HG03432 (cell line): ENCODE data around the gene TBXAS1.

Experiments used
- ATAC-seq: cut with Tn5 transposase; IDR thresholded peaks from one replicate; pipeline ENCODE4 v1.9.1; 2021; ENCODE audit warnings: mild to moderate bottlenecking, moderate library complexity; ENCODE audit not compliant: unreplicated experiment

TBXAS1 gene

DNA sequence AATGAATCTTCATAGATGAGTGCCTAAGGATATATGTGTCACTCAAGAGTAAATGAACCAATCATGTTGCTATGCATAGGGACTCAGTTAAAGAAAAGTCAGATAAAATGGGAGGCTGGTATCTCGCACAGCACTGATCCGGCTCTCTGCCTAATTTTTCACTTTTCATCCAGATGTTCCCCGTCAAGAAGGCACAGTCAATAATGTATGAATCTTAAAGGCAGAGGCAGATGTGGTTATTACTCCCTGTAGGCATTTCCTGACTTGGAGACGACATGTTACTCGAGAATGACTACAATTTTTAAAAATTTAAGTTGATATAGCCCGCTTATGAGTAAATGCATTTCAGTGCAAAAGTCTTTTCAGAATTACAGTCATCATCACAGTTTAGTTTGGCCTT lies 113.6 kb downstream of the TBXAS1 start:
- ATAC-seq: no peak

DNA sequence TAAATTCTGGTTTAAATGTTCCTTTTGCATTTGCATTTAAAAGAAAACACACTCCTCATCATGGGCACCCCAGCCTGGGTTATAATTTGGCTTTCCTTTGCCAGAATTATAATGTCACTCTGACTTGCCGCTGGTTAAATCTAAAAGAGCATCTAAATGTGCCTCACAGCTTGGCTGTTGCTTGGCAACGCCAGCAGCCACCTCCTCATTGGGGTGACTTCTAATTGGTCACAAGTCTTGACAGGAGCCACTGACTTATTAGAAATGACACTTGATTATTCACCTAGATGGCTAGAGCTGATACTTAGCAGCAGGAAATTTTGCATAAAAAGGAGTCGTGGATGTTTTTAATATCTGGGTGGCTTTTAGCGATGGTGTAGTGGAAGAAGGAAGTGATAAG lies 114.3 kb downstream of the TBXAS1 start:
- ATAC-seq: no peak

DNA sequence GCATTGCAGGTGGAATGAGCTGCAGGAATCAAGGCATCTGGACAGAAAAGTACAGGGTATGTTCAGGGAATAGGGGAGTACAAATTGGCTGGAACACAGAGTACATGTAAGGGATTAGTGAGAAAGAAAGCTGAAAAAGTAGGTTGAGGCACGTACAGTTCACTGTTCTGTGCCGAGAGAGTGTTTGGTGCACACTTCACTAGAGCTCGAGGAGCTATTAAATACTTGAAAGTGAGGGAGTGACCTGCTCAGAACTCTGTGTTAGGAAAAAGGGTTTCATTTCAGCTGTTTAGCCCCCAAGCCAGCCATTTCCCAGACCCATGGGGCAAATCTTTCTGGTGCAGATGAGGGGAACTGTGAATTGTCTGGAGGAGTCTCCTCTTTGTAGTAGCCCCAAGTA lies 115.2 kb downstream of the TBXAS1 start:
- ATAC-seq: no peak

GRCh38 chr7:139946533-139946932 lies 117.5 kb downstream of the TBXAS1 start:
- ATAC-seq: no peak

- no peak for ATAC-seq
Measured at GRCh38 chr7:139947021-139947420, 118.0 kb downstream of the TBXAS1 start.

- ATAC-seq: no peak
Measured at GRCh38 chr7:139948167-139948566, 119.1 kb downstream of the TBXAS1 start.

DNA sequence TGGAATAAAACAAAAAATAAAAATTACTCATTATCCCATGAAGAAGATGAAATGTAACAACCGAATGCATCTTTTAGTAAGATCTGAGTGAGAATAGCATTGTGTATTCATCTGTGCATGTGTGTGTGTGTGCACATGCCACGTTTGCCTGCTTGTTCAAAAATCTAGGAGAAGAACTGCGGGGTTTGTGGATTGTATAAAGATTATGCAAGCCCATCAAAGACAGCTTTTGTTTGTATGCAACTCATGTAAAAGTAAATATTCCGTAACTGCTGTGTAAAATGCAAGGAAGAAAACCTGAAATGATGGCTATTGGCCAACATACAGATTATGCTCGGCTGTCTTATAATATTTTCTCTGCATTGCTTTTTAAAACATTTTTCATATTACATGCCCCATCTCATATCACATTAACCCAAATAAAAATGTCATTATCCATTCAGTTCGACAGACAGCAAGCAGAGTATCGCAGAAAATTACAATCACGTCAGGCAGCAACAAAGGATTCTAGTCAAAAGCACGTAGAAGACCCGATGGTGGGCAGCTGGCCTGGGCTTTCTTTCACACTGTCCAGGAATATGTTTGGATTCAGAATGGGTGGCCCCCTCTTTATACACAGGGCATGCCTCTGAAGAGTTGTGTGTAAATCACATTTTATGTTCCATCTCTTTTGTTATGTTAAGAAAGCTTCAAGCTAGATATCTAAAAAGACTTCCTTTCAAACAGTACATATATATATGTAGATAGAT lies 119.7 kb downstream of the TBXAS1 start:
- ATAC-seq: no peak

- no peak for ATAC-seq
Measured at GRCh38 chr7:139949629-139950028, 120.6 kb downstream of the TBXAS1 start.

GRCh38 chr7:139950881-139951525 lies 121.9 kb downstream of the TBXAS1 start:
- no peak for ATAC-seq

GRCh38 chr7:139953229-139953628 lies 124.2 kb downstream of the TBXAS1 start:
- no peak for ATAC-seq

GRCh38 chr7:139955109-139955820 lies 126.2 kb downstream of the TBXAS1 start:
- ATAC-seq: no peak

- no peak for ATAC-seq
Measured at GRCh38 chr7:139958599-139959284, 129.7 kb downstream of the TBXAS1 start.

DNA sequence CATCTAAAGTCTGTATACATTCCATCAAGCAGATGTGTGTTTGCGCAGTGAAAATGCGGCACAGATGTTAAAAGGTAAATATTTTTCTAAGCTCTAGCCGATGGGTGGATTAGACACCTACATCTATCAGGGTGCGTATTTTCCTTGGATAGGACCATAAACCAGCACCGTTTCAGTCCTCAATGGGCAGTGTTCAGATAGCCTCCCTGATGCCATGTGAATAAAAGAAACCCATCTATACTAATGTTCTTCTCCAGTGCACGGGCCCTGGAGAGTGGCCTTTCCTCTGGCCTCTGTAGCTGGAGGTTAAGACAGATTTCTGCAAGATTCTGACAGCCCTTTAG lies 130.2 kb downstream of the TBXAS1 start:
- no peak for ATAC-seq

DNA sequence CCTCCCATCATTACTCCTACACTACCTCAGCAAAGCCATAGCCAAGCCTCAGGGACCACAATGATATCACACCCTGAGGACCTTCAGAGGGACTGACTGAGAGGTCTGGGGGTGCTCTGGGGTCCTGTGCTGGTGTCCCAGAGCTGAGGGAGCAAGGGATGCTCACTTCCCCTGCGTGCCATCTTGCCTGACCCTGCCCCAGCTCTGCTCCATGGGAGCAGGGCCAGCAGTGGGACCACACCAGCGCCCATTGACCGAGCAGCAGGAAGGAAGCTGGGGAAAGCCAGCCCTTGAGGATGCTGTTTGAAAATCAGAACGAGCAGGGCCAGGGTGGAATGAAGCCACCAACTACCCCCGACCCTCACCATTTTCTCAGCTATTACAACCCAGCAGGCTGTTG lies 130.7 kb downstream of the TBXAS1 start:
- no peak for ATAC-seq

- ATAC-seq: no peak
Measured at GRCh38 chr7:139960157-139960556, 131.1 kb downstream of the TBXAS1 start.

DNA sequence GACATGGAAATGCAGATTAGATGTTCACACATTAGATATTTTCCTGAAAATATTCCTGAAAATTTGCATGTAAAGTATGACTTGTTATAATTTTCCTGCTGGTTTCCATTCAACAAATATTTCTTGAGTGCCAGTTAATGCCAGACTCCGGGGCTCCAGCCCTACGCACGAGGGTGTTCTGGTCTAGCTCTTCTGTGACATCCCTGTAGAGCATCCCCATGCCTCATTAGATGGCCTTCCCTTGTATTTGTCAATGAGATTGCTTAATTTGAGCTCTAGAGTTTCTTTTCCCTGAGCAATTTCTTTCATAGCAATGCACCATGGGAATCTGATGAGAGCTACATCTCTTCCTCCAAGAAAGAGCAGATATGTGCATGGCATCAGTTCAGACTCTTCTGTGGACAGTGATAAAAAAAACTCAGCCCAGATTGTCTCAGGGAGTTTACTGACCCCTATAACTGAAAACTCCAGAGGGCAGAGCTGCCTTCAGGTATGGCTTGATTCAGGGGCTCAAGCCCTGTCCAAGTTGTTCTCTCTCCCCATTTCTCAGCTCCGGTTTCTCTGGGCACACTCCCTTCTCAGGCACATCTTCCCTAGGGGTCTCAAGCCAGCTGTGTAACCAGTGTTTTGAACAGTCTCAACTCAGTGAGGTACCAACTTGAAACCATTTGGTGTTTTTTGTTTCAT lies 137.0 kb downstream of the TBXAS1 start:
- no peak for ATAC-seq

- no peak for ATAC-seq
Measured at GRCh38 chr7:139966949-139967348, 137.9 kb downstream of the TBXAS1 start.

GRCh38 chr7:139968931-139969330 lies 139.9 kb downstream of the TBXAS1 start:
- ATAC-seq: no peak

DNA sequence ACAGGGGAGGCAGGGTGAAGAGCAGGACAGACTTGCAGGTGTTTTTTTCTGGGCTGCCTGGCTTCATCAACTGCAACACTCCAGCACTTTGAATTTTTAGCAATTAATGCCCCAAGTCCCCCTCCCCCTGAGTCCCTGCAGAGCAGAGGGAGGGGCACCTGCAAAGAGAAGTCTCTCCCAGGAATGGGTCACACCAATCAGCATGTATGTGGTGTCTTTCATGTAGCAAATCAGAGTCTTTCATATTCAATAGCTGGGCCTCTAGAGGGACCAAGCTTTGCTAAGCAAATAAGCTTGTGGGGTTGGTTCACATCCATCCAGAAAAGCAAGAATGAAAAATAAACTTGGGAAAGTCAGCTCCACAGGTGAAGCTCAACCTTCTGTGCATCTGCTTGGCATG lies 143.0 kb downstream of the TBXAS1 start:
- ATAC-seq: no peak

GRCh38 chr7:139973101-139974050 lies 144.3 kb downstream of the TBXAS1 start:
- no peak for ATAC-seq
